Measurements from ENCODE around the gene PPM1H.

DNA sequence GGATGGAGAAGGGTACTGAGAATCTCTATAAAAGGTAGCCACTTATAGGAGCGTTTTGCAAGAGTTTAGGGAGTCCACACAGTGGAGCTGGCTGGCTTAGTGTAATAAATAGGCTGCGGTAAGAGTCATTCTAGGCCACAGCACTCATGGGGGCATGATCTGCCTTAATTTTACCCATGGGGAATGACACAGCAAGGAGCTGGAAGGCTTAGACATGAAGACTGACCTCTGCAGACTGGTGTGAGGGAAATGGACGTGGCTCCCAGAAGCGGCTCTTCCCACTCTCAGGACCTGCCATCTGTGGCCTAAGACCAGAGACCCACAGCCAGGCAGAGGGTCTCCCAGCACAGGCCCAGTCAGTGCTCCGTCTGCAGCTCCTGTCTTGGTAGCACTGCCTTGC lies 173.3 kb downstream of the PPM1H start:
- TF ChIP-seq MEIS1 (CRISPR knock-in tag; IDR thresholded peaks at IDR 0.05; ENCODE audit: borderline replicate concordance), result no peak
- TF ChIP-seq CTCF (tag by site-specific recombination; IDR thresholded peaks at IDR 0.05), result no peak
- no peak for TF ChIP-seq HOXA7 (CRISPR knock-in tag; IDR thresholded peaks at IDR 0.05; ENCODE audit: borderline replicate concordance)
- TF ChIP-seq GLI4 (tag by site-specific recombination; IDR thresholded peaks at IDR 0.05), result no peak
- no peak for TF ChIP-seq ZNF549 (tag by site-specific recombination; IDR thresholded peaks at IDR 0.05)
- TF ChIP-seq ZNF214 (tag by site-specific recombination; IDR thresholded peaks at IDR 0.05; ENCODE audit: borderline replicate concordance), result no peak
- no peak for TF ChIP-seq ZEB2 (tag by site-specific recombination; IDR thresholded peaks at IDR 0.05)
